AG04449 (cell line): Measurements from ENCODE around the gene PAQR5.
A peak's percentile ranks its signal among the peaks of the same experiment; 100 is the strongest.
"Not testable (repeated sequence)": the region's sequence is repeated elsewhere in the genome, so short reads cannot be mapped to it uniquely, and the experiment has no call there.

ENCODE experiments used
- CTCF ChIA-PET: fragments of 350-600 bp; formaldehyde crosslinking; extraction: SDS; loops from one replicate; lab custom pipeline; 2021; ENCODE audit warnings: antibody characterized with exemption; lab: Yijun Ruan, JAX
- POLR2A ChIA-PET: fragments of 400-600, 350-600 bp; formaldehyde crosslinking; extraction: SDS; loops from one replicate; lab custom pipeline; 2020; ENCODE audit warnings: antibody characterized with exemption, inconsistent platforms; lab: Yijun Ruan, JAX
- DNase-seq: peaks from one replicate; pipeline ENCODE4 v3.0.0-alpha.2; 2010; ENCODE audit warnings: low read depth, low spot score
- H3K4me3 ChIP-seq: 2 replicates; pipeline ENCODE4 v1.5.1; 2011; ENCODE audit warnings: low read depth, mild to moderate bottlenecking, control low read depth, low read length
- CTCF ChIP-seq: IDR thresholded peaks from one replicate; pipeline ENCODE4 v1.5.1; 2011; ENCODE audit warnings: mild to moderate bottlenecking, moderate library complexity, low read length, control low read depth, inconsistent platforms; ENCODE audit not compliant: insufficient read depth; ENCODE audit errors: missing control alignments

PAQR5 gene

GRCh38 chr15:69325456-69325971, 26.8 kb downstream of the PAQR5 start:
- no peak overlapping the region for H3K4me3 ChIP-seq
- ChIA-PET POLR2A (no interaction called here), CTCF (interaction anchor here (1.2 kb wide), 1 partner anchor 16 kb away, joined by 4 read pairs; no protein-coding TSS in a partner anchor)
- no peak for TF ChIP-seq CTCF
- DNase-seq: no peak

GRCh38 chr15:69328080-69328479, 29.4 kb downstream of the PAQR5 start:
- no peak overlapping the region for H3K4me3 ChIP-seq
- TF ChIP-seq CTCF: no peak
- CTCF ChIA-PET: no interaction called here
- no peak for DNase-seq
- POLR2A ChIA-PET: no interaction called here

GRCh38 chr15:69328739-69329138, 30.0 kb downstream of the PAQR5 start:
- H3K4me3 ChIP-seq: no peak overlapping the region
- no peak for DNase-seq
- no peak for TF ChIP-seq CTCF
- ChIA-PET CTCF (no interaction called here), POLR2A (no interaction called here)

GRCh38 chr15:69337138-69337537, 38.4 kb downstream of the PAQR5 start:
- DNase-seq: peak; percentile 19
- ChIA-PET CTCF (no interaction called here), POLR2A (interaction anchor here (0.6 kb wide), 1 partner anchor 93 kb away, joined by 3 read pairs; no protein-coding TSS in a partner anchor)
- no peak for TF ChIP-seq CTCF
- no peak overlapping the region for H3K4me3 ChIP-seq

GRCh38 chr15:69338535-69339213, 40.0 kb downstream of the PAQR5 start:
- TF ChIP-seq CTCF: no peak
- no peak for DNase-seq
- POLR2A ChIA-PET: no interaction called here
- CTCF ChIA-PET: no interaction called here
- H3K4me3 ChIP-seq: no peak overlapping the region

- DNase-seq, H3K4me3 ChIP-seq, CTCF ChIA-PET, POLR2A ChIA-PET: not testable (repeated sequence)
These were observed 40.5 kb downstream of the PAQR5 start for GRCh38 chr15:69339214-69339543.
